DOHH2 (cell line): ENCODE measurements around the gene ZC3H12C.

Experiments
- EZH2phosphoT487 ChIP-seq: fragments of 200-600 bp; sonication (generic); IDR thresholded peaks from 2 replicates; pipeline ENCODE4 v1.6.1; 2017; ENCODE audit warnings: borderline replicate concordance, mild to moderate bottlenecking, antibody characterized with exemption, low read length, moderate library complexity, mixed read lengths
- TF ChIP-seq, protein P1 (sequence below): fragments of 200-600 bp; sonication (generic); IDR thresholded peaks from one replicate; pipeline ENCODE4 v1.5.1; 2014; ENCODE audit warnings: antibody characterized with exemption, mild to moderate bottlenecking, low read depth, low read length; ENCODE audit not compliant: poor library complexity, severe bottlenecking

DNA sequence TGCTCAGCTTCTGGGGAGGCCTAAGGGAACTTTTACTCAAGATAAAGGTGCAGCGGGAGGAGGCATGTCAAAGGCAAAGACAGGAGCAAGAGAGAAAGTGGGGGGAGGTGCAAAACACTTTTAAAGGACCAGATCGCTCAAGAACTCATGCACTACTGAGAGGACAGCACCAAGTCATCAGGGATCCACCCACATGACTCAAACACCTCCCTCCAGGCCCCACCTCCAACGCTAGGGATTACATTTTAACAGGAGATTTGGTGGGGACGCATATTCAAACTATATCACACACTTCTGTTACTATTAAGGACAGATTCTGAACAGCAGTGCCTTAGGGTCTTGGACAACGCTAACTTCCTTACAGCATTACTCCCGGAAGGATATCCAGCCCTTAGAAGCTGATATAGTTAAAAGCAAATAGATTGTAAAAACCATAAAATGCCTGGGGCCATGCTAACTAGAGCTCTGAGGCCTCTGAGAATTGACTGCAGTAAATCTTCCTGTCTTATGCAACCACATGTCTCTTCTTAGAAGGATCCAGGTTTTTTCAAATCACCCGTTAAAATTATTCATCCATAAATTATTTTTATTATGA, 16.7 kb upstream of the ZC3H12C start:
- TF ChIP-seq, protein P1, sequence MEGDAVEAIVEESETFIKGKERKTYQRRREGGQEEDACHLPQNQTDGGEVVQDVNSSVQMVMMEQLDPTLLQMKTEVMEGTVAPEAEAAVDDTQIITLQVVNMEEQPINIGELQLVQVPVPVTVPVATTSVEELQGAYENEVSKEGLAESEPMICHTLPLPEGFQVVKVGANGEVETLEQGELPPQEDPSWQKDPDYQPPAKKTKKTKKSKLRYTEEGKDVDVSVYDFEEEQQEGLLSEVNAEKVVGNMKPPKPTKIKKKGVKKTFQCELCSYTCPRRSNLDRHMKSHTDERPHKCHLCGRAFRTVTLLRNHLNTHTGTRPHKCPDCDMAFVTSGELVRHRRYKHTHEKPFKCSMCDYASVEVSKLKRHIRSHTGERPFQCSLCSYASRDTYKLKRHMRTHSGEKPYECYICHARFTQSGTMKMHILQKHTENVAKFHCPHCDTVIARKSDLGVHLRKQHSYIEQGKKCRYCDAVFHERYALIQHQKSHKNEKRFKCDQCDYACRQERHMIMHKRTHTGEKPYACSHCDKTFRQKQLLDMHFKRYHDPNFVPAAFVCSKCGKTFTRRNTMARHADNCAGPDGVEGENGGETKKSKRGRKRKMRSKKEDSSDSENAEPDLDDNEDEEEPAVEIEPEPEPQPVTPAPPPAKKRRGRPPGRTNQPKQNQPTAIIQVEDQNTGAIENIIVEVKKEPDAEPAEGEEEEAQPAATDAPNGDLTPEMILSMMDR, result no peak
- TF ChIP-seq EZH2phosphoT487, result no peak
